Osteocyte (in vitro differentiated cells): ENCODE results near the gene CDC42EP3. TPM values are rescaled to one million over a fixed set of nuclear protein-coding genes. Genes with fewer than 3 reads are reported as not detected.

Experiments
- DNase-seq: peaks from one replicate; pipeline ENCODE4 v3.0.0; 2021; ENCODE audit warnings: mixed read lengths; ENCODE audit not compliant: unreplicated experiment; ENCODE audit errors: extremely low spot score
- H3K27ac Mint-ChIP-seq: one replicate; pipeline ENCODE4 v1.8.0; 2021; ENCODE audit warnings: mild to moderate bottlenecking, mixed read lengths; ENCODE audit not compliant: unreplicated experiment
- H3K27me3 Mint-ChIP-seq: one replicate; pipeline ENCODE4 v1.8.0; 2021; ENCODE audit warnings: mixed read lengths; ENCODE audit not compliant: unreplicated experiment
- H3K36me3 Mint-ChIP-seq: one replicate; pipeline ENCODE4 v1.8.0; 2021; ENCODE audit warnings: mixed read lengths; ENCODE audit not compliant: unreplicated experiment
- H3K4me1 Mint-ChIP-seq: one replicate; pipeline ENCODE4 v1.8.0; 2021; ENCODE audit warnings: mixed read lengths; ENCODE audit not compliant: unreplicated experiment
- H3K4me3 Mint-ChIP-seq: one replicate; pipeline ENCODE4 v1.8.0; 2021; ENCODE audit warnings: mild to moderate bottlenecking, moderate library complexity, mixed read lengths; ENCODE audit not compliant: unreplicated experiment
- H3K9me3 Mint-ChIP-seq: one replicate; pipeline ENCODE4 v1.8.0; 2021; ENCODE audit warnings: mixed read lengths; ENCODE audit not compliant: unreplicated experiment
- total RNA-seq: library from RNA; stranded (reverse); gene quantifications from 2 replicates; pipeline ENCODE4 v1.2.1, GENCODE V29; 2021
- TF ChIP-seq, protein P1 (sequence below): fragments of 200-600 bp; sonication (generic); IDR thresholded peaks from 2 replicates; pipeline ENCODE4 v1.5.0; 2021; ENCODE audit warnings: antibody characterized with exemption, mild to moderate bottlenecking, moderate library complexity

Gene CDC42EP3
- total RNA-seq, 1 donor from 2014 or later, result 46.2 TPM

DNA sequence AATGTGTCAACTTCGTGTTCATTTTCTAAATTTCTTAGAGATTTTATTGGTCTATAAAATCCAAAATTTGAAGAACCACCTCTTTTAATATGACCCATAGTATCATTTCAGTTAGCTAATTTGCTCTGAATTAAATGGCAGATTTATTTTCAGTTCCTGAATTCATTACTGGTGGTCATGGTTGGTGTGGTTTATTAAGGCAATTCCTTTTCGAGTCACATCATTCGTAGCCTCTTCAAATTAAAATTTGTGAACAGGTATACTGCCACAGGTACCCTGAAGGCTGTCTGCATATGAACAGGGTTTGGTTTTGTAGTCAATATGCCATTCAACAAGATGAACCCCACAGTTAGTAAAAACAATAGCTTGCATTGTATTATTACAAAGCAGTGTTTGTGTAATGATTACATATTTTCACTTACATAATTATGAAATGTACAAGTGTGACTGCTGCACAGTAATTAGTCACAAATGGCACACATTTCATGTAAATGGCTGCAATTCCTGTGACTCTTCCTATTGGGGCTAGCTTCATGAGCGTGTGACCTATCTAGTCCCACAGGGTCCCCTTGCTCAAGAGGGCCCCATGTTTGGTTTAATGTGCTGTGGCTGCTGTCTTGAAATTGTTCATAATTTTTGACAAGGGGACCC lies 48.9 kb downstream of the CDC42EP3 start:
- H3K27me3 Mint-ChIP-seq, result no peaks in the 10 kb centered on the region
- no peaks in the 10 kb centered on the region for H3K36me3 Mint-ChIP-seq
- H3K4me1 Mint-ChIP-seq, result peaks cover 20% of the 10 kb centered on the region
- H3K9me3 Mint-ChIP-seq, result no peaks in the 10 kb centered on the region
- no peak overlapping the region for H3K27ac Mint-ChIP-seq
- H3K4me3 Mint-ChIP-seq, result no peak overlapping the region
- TF ChIP-seq, protein P1, sequence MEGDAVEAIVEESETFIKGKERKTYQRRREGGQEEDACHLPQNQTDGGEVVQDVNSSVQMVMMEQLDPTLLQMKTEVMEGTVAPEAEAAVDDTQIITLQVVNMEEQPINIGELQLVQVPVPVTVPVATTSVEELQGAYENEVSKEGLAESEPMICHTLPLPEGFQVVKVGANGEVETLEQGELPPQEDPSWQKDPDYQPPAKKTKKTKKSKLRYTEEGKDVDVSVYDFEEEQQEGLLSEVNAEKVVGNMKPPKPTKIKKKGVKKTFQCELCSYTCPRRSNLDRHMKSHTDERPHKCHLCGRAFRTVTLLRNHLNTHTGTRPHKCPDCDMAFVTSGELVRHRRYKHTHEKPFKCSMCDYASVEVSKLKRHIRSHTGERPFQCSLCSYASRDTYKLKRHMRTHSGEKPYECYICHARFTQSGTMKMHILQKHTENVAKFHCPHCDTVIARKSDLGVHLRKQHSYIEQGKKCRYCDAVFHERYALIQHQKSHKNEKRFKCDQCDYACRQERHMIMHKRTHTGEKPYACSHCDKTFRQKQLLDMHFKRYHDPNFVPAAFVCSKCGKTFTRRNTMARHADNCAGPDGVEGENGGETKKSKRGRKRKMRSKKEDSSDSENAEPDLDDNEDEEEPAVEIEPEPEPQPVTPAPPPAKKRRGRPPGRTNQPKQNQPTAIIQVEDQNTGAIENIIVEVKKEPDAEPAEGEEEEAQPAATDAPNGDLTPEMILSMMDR, result no peak
- no peak for DNase-seq

DNA sequence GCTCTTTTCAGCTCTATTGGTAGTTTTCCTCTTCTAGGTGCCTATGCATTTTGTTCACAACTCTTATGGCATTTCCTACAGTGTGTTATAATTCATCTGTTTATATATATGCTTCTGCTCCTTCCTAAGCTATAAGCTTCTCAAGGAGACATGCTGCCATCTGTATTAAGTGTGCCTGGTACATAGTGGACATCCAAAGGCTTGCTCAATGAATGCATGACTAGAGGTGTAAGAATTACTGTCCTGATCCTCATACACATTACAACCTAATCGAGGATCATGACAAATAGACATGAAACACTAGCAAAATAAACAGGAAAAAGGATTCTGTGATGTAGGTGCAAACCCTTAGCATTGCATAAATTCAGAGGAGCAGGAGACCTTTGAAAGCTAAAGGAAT lies 50.2 kb downstream of the CDC42EP3 start:
- Mint-ChIP-seq H3K36me3 (no peaks in the 10 kb centered on the region), H3K4me3 (no peak overlapping the region), H3K9me3 (no peaks in the 10 kb centered on the region), H3K4me1 (peaks cover 22% of the 10 kb centered on the region), H3K27ac (no peak overlapping the region), H3K27me3 (no peaks in the 10 kb centered on the region)
- TF ChIP-seq, protein P1, result no peak
- DNase-seq, result no peak

DNA sequence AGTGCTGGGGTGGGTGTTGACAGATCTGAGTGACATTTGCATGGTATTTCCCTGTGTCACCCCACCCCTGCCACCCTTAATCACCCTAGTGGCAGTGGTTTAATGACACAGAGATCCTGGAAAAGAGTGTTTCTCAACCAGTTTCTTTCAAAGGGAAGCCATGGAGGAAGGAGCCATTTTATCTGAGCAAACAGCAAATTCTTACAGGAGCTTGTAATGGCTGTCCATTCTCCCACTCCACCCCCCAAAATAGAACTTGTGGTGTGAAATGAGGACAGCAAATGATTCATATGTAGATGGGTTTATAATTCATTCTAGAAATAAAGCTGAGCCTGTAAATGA lies 51.5 kb downstream of the CDC42EP3 start:
- Mint-ChIP-seq H3K4me3 (no peak overlapping the region), H3K36me3 (no peaks in the 10 kb centered on the region), H3K4me1 (peaks cover 15% of the 10 kb centered on the region), H3K27me3 (no peaks in the 10 kb centered on the region), H3K9me3 (no peaks in the 10 kb centered on the region), H3K27ac (no peak overlapping the region)
- DNase-seq, result no peak
- TF ChIP-seq, protein P1, result no peak

DNA sequence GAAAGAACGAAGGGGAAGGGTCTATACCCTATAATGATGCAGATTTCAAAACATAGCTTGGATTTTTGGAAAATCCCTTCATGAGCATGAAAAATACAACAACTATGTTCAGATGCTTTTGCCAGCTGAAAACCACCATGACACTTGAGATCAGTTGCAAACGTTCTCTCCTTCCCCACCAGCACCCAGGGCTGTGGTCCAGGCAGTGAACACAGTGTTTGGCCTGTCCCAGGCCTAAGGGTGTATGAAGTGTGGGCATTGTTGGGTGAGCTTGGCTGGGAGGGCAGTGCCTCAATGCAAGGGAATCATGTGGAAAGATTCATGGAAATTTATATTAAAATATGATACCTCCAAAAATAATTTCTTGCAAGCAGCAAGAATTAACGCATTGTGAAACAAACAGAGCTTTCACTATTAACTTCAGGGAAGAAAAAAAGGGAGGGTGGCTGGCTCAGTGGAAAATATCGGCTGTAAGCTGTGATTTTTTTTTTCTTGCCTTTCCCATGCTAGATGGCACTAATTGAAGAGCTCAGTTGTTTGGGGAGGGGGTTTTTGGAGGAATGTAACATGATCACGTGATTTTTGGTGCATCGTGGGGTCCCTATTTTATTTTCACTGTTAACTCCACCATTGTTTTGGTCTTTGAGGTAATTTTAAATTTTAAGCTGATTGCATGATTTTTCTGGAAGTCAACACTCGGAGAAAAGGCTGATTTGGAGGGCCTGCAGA lies 52.0 kb downstream of the CDC42EP3 start:
- H3K4me1 Mint-ChIP-seq, result peaks cover 10% of the 10 kb centered on the region
- no peak for DNase-seq
- H3K4me3 Mint-ChIP-seq, result no peak overlapping the region
- H3K9me3 Mint-ChIP-seq, result no peaks in the 10 kb centered on the region
- H3K27me3 Mint-ChIP-seq, result no peaks in the 10 kb centered on the region
- no peak overlapping the region for H3K27ac Mint-ChIP-seq
- TF ChIP-seq, protein P1, result no peak
- no peaks in the 10 kb centered on the region for H3K36me3 Mint-ChIP-seq

DNA sequence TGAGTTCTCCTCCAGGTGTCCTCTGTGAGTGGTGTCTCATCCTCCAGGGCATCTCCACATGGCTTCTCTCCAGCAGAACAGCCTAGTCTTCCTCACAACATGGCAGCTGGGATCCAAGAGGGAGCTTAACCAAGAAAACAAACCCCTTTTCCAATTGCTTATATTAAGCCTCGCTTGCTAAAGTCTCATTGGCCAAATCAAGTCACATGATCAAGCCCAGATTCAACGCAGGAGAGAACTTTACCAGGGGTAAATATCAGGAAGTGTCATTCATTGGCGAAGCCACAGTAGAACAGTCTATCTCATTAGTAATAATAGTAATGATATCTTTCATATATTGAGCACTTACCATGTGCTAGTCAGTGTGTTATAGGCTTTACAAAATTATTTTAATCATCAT lies 53.1 kb downstream of the CDC42EP3 start:
- TF ChIP-seq, protein P1, result no peak
- Mint-ChIP-seq H3K36me3 (no peaks in the 10 kb centered on the region), H3K4me3 (no peak overlapping the region), H3K9me3 (no peaks in the 10 kb centered on the region), H3K4me1 (peaks cover 2% of the 10 kb centered on the region), H3K27me3 (no peaks in the 10 kb centered on the region), H3K27ac (no peak overlapping the region)
- DNase-seq, result no peak
